Gastroesophageal sphincter (tissue), 3 donors: Measurements from ENCODE around the gene CACNA1F.

ENCODE experiments used
- CTCF ChIP-seq, 4 experiments: fragments of 200-600 bp in 2 of 4; fragments of 450-650 bp in 2 of 4; sonication (generic) in 1 of 4; IDR thresholded peaks; one replicate each; pipeline ENCODE4 v1.5.1; 2017 to 2019; ENCODE audit warnings: antibody characterized with exemption in 4 of 4, mild to moderate bottlenecking in 2 of 4, moderate library complexity in 2 of 4
- POLR2A ChIP-seq, 2 donors: fragments of 450-650 bp; IDR thresholded peaks; one replicate each; pipeline ENCODE4 v1.6.1; 2017; ENCODE audit warnings: antibody characterized with exemption in 2 of 2, mild to moderate bottlenecking in 2 of 2, moderate library complexity in 1 of 2

DNA sequence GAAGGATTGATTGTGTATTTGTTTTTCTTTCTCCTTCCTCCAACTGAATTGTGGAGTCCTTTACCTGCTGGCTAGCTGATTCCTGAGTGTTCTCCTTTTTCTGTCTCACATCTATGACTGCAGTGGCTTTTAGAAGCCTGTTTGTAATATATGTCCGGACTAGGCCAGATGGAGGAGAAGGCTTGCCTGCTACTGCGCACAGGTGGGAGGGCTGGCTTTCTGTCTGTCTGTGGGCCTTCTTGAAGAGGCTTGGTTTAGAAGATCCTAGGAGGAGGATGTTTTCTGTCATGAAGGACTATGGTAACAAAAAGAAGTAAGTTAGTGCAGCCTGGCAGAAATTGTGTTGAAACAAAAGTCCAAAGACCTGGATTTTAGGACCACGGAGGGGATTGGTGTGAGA, 44.9 kb upstream of the CACNA1F start:
- no peak for TF ChIP-seq CTCF (IDR thresholded peaks at IDR 0.05)
- TF ChIP-seq POLR2A (IDR thresholded peaks at IDR 0.05), result no peak
